GM19438 (cell line): ENCODE data around the gene CECR2.
"Not testable (repeated sequence)": the region's sequence is repeated elsewhere in the genome, so short reads cannot be mapped to it uniquely, and the experiment has no call there.

Experiments used
- ATAC-seq: cut with Tn5 transposase; IDR thresholded peaks from one replicate; pipeline ENCODE4 v1.9.1; 2021; ENCODE audit warnings: low read depth; ENCODE audit not compliant: unreplicated experiment

The CECR2 gene

GRCh38 chr22:17493419-17493981 lies 124.2 kb downstream of the CECR2 start:
- no peak for ATAC-seq

DNA sequence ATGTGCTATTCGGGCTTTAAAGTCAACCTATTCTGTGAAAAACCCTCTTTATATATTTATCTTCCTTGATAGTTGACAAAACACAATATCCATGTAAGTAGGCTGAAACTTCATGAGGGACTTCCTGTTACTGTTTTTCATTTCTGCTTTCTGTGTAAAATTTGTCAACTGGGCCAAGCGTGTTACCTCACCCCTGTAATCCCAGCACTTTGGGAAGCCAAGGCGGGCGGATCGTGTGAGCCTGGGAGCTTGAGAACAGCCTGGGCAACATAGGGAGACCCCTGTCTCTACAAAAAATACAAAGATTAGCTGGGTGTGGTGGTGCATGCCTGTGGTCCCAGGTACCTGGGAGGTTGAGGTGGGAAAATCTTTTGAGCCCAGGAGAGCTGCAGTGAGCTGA lies 127.6 kb downstream of the CECR2 start:
- no peak for ATAC-seq

GRCh38 chr22:17501679-17502285 lies 132.5 kb downstream of the CECR2 start:
- ATAC-seq: no peak

DNA sequence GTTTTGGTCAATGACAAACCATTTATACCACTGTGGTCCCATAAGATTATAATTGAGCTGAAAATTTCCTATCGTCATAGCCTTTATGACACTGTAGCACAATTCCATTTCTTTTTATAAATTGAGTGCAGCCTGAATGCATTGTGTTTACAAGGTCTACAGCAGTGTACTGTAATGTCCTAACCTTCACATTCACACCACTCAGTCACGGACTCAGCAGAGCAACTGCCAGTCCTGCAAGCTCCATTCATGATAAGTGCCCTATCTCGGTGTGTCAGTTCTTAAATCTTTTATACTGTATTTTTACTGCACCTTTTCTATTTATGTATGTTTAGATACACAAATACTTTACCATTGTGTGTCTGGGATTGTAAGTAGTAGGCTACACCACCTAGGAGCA lies 138.8 kb downstream of the CECR2 start:
- no peak for ATAC-seq

DNA sequence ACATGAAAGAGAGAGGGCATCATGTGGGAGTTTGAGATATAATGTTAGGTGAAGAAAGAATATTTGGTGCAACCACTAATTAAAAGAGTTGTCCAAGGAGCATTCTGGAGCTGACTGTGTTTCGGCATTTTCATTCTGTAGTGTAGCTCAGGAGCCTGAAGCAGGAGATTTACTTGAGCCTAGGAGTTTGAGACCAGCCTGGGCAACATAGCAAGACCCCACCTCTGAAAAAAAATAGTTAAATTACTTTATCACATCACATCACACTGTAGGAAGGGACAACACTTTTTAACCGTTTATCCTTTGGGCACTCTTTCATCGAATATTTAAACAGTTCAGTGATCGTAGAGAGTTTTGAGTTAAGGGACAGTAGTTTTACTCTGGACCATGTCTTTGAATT lies 143.7 kb downstream of the CECR2 start:
- ATAC-seq: no peak

DNA sequence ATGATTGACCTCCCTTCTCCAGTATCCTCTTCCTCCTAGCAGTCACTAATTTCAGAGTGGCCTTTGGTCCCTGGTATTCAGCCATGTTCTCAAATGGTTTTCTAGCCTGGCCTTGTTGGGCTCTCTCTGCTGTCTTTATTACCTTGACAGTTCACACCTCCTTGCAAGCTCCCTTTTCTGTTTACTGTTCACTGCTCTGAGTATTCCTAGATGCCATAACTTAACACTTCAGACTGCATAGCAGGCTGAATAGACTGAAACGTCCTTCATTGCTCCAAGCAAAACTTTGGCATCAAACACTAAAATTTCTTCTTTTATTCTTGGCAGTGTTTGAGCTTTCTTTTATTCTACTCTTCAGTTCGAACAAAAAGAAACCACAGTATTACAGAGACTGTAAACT lies 144.4 kb downstream of the CECR2 start:
- ATAC-seq: no peak

DNA sequence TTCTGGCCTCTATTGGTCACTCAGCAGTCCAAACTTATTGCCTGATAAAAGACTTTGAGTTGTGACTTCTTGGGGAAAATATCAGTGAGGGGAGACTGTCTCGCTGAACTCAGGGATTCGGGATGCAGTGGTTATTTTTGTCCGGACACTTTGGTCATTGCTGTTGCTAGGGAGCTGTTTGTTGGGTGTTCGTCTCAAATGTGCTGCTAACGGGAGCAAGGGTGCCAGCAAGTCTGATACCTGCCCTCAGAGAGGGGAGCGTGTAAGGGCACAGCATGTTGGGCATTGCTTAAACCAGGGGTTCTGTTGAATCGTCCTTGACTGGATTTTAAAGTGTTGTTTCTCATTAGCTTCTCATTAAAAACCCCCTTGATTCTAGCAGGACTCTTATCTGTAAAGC lies 144.8 kb downstream of the CECR2 start:
- ATAC-seq: no peak

DNA sequence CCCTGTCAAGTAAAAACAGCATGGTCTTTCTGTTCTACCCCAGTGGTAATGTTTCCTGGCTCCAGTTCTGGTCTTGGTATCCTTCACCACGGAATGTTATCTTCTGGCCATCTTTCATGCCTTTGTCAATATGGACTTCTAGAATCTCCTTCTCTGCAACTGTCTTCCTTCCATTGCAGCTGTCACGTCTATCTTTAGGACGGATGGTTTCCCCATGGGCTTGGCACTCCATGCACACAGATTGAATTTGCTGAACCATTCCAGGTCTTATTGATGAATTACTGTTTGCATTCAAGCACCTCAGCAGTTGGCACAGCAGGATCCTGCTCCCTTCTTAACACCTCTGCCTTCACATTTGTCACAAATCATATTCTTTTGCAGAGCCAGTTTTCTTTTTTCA lies 149.1 kb downstream of the CECR2 start:
- no peak for ATAC-seq

GRCh38 chr22:17521971-17522370 lies 152.7 kb downstream of the CECR2 start:
- not testable (repeated sequence) for ATAC-seq

DNA sequence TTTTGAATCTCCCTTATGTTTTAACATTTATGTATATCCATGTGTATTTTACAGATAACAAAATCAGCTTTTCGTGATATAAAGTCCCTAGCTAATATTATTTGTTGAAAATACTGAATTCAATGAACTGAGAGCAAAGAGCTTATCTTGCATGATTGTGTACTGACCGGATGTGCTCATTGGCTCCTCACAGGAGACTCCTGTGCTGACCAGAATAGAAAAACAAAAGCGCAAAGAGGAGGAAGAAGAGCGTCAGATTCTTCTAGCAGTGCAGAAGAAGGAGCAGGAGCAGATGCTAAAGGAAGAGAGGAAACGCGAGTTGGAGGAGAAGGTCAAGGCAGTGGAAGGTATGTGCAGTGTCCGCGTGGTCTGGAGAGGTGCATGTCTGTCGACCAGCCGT lies 154.7 kb downstream of the CECR2 start:
- no peak for ATAC-seq

DNA sequence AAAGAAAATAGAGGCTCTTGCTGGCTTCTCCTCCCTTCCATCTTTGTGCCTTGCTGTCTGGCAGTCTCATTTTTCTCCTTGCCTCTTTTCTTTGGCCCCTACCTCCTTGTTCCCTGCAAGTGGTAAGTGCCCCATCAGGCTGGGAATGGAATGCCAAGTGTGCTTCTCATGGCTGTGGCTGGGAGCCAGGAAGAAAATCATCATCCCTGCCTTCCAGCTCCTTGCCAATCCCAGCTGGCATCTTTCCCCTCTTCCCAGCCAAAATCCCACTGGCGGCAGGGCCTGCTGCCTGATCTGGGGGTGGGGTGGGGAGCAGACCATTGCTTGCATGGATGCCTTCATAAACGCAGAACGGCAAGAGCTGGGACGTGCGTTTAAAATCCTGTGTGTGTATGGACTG lies 167.0 kb downstream of the CECR2 start:
- no peak for ATAC-seq

- no peak for ATAC-seq
These were observed 167.9 kb downstream of the CECR2 start for GRCh38 chr22:17537155-17537554.

GRCh38 chr22:17540481-17540880 lies 171.2 kb downstream of the CECR2 start:
- no peak for ATAC-seq

DNA sequence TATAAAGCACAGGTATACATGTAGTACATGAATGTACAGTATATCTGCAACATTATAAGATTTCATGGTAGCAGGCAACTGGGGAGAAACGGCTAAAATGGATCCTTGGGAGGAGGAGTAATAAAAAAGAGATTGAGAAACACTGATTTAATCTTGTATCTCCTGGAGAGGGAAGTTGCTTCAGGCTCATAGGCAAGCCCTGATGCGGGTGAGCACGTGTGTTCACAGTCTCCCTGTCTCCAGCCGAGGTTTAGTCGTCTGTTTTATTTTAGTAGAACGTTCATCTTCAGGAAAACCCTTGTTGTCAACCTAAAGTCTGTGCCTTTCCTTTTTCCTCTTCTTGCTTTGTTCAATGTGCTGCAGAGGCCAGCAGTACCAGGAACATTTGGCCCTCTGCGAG lies 172.2 kb downstream of the CECR2 start:
- ATAC-seq: no peak

GRCh38 chr22:17542452-17542851 lies 173.2 kb downstream of the CECR2 start:
- no peak for ATAC-seq

DNA sequence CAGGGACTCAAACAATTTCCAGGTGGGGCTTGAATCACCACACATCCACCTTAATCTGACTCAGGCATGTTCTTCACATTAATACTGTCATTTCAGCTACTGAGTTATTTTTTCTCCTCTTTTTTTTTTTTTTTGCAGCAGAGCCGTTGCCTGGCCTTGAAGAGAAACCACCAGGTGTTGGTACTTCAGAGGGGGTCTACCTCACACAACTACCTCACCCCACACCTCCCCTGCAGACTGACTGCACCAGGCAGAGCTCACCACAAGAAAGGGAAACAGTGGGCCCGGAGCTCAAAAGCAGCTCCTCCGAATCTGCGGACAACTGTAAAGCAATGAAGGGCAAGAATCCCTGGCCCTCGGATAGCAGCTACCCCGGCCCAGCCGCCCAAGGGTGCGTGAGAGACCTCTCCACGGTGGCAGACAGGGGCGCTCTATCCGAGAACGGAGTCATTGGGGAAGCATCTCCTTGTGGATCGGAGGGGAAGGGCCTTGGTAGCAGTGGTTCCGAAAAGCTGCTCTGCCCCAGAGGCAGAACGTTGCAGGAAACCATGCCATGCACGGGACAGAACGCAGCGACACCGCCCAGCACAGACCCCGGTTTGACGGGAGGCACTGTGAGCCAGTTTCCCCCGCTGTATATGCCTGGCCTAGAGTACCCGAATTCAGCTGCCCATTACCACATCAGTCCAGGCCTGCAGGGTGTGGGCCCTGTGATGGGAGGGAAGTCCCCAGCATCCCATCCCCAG lies 178.9 kb downstream of the CECR2 start:
- no peak for ATAC-seq

- no peak for ATAC-seq
These were observed 179.4 kb downstream of the CECR2 start for GRCh38 chr22:17548756-17549035.

DNA sequence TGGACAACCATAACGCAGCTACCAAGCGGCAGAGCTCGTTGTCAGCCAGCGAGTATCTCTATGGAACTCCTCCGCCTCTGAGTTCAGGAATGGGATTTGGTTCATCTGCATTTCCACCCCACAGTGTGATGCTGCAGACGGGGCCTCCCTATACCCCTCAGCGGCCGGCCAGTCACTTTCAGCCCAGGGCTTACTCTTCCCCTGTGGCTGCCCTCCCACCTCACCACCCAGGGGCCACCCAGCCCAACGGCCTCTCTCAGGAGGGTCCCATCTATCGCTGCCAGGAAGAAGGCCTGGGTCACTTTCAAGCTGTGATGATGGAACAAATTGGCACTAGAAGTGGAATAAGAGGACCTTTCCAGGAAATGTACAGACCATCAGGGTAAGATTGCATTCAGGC lies 179.9 kb downstream of the CECR2 start:
- no peak for ATAC-seq

GRCh38 chr22:17549655-17550054 lies 180.4 kb downstream of the CECR2 start:
- ATAC-seq: no peak

DNA sequence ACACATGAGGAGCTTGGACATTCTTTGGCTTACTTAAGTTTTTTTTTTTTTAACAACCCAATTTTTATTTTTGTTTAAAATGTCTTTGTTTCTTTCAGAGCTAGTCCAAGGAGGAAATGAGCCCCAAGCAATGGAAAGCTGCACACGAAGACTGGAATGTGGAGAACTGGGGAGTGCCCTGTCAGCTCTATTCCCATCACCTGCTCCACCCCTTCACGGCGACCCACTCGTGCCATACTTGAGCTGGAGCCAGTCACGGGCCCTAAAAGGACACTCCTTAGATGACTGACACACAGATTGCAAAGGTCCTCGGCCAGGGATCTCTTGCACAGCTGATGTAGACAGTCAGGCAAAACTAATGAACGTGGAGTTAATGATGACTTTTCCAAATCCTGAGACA lies 183.5 kb downstream of the CECR2 start:
- no peak for ATAC-seq

- no peak for ATAC-seq
These were observed 185.6 kb downstream of the CECR2 start for GRCh38 chr22:17554814-17555213.

- no peak for ATAC-seq
These were observed 189.9 kb downstream of the CECR2 start for GRCh38 chr22:17559188-17559587.
